ENCODE data around the gene GABRB3.

The GABRB3 gene

GRCh38 chr15:26673445-26673844 is 99.4 kb downstream of the GABRB3 start:
- DNase-seq, result no peak

- DNase-seq, result no peak
Measured at GRCh38 chr15:26670116-26670515, 102.8 kb downstream of the GABRB3 start.

DNA sequence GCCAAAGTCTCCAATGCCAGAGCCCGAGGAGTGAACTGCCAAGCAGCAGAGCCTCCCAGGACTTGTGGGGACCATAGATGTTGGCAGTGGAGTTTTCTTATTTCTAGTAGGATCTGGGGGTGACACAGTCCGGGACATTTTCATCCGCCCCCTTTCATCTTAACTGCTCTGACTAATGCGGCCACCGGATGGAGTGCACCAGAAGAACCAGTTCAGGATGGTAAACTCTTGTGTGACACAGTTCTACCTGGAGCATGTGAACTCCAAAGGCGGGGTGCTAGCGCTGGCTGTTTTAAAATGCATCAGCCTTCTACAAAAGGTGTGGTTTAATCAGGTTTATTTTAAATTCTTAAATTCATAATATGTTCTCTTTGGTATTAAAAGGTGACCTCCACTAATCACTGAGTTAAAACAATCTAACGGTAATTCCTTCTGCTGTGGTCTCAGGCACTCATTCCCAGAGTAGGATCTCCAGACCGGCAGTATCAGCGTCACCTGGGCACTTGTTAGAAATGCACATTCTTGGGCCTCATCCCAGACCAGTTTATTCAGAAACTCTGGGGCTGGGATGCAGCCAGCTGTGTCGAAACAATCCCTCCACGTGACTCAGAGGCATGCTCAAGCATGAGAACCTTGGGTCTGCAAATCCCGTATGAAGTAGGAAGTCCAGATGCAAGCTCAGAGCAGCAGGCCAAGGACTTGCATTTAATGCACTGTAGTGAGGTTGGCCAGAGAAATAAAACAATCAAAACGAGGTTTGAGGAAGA is 105.5 kb downstream of the GABRB3 start:
- DNase-seq, result no peak

GRCh38 chr15:26665957-26666791 is 106.7 kb downstream of the GABRB3 start:
- no peak for DNase-seq

GRCh38 chr15:26662283-26662682 is 110.6 kb downstream of the GABRB3 start:
- no peak for DNase-seq

GRCh38 chr15:26661748-26662147 is 111.1 kb downstream of the GABRB3 start:
- no peak for DNase-seq

DNA sequence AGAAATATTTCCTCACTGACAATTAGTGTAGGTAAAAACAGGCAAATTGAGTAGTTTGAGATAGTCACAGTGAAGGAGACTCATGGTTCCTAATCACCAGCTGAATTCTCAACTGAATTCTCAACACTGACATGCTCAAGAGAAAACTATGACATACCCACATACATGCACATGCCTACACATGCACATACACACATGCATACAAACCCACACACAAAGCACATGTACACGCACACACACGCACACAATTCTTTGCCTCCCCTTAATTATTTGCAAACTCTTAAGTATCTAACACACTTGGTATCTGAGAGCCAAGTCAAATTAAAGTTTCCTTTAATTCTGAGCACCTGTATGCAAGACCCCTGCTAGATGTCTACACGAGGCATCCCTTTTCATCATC is 111.8 kb downstream of the GABRB3 start:
- no peak for DNase-seq

- DNase-seq, result no peak
Measured at GRCh38 chr15:26660241-26660640, 112.6 kb downstream of the GABRB3 start.

- DNase-seq, result no peak
Measured at GRCh38 chr15:26658290-26658689, 114.6 kb downstream of the GABRB3 start.

DNA sequence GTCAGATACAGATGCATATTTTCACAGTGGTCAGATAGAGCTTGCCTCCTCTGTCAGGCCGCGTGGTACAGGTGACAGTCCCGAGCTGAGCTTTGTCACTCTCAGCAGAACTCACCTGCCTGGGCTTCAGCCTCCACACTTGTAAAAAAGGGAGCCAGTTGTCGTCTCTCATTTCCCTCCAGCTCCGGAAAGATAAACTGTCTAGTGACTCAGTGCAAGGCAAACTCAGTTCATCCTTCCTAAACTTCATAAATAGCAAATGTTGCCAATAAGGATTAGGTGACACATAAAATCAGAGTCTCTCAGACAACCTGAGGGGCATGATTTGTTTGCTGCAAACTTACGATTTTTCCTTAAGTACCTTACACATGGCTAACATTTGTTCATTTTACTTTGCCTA is 116.8 kb downstream of the GABRB3 start:
- DNase-seq, result no peak

- DNase-seq, result no peak
Measured at GRCh38 chr15:26651909-26652308, 121.0 kb downstream of the GABRB3 start.

- DNase-seq, result no peak
Measured at GRCh38 chr15:26648676-26649075, 124.2 kb downstream of the GABRB3 start.

- no peak for DNase-seq
Measured at GRCh38 chr15:26644948-26645347, 127.9 kb downstream of the GABRB3 start.

DNA sequence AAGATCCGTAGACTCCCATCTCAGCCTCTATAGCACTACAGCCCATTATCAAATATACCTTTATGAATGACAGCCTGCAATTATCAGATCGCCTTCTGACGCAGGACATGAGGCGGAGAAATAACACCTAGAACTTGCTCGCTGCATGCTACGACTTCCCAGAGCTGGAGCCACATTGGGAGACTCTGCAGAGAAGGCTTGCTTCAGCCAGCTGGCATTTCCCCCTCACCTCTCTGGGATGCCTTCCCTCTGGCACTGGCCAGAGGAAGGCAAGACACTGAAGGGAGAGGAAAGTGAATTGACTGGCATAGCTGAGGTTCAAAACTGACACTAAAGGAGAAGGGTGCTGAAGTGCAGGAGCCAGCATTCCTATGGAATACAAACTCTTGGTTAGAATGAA is 131.7 kb downstream of the GABRB3 start:
- DNase-seq, result no peak

DNA sequence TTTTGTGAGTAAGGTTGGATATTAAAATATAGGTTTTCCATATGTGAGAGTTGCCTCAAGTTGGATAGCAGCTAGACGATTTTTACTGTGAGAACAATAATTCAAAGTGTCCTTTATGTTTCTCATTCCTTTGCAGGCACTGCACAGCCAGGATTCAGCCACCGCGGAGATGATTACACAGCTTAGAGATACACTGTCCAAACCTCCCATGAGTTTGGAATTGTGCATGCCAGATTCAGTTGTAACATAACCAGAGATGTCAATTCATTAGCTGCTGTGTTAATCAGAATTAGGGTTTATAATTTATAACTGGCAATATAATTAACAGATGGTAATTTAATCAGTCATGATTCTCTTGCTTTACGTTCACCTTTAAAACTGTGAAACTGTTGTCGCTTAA is 132.3 kb downstream of the GABRB3 start:
- no peak for DNase-seq

DNA sequence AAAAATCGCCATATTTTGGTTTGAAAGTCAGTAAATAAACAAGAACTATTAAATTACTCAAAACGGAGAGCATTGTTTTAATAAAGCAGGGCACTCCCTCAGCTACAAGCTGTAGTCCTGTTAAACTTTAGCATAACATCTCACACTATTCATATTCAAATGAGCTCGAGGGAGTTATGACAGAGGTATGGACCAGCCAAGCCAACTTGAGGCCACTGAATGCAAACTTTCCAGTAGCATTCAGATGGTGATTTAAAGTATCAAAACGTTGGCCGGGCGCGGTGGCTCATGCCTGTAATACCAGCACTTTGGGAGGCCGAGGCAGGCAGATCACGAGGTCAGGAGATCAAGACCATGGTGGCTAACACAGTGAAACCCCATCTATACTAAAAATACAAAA is 132.9 kb downstream of the GABRB3 start:
- no peak for DNase-seq

DNA sequence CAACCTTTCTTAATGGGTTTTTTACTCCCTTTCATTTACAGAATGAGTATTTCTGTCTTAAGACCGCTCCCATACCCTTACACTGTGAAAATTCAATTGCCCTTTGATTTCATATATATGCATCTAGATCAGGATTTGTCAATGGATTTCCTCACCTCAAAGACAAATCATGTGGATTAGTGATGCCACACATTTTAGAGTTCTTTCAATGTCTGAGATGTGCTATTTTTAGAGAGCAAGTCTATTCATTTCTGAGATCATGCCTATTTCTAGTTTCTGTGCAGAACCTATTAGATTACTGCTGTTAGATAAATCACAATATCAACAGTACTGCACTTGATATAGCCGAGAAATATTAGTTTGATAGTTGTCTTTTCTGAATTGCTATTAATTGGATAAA is 137.3 kb downstream of the GABRB3 start:
- DNase-seq, result no peak

GRCh38 chr15:26635105-26635504 is 137.8 kb downstream of the GABRB3 start:
- DNase-seq, result no peak

GRCh38 chr15:26634319-26634718 is 138.5 kb downstream of the GABRB3 start:
- no peak for DNase-seq

DNA sequence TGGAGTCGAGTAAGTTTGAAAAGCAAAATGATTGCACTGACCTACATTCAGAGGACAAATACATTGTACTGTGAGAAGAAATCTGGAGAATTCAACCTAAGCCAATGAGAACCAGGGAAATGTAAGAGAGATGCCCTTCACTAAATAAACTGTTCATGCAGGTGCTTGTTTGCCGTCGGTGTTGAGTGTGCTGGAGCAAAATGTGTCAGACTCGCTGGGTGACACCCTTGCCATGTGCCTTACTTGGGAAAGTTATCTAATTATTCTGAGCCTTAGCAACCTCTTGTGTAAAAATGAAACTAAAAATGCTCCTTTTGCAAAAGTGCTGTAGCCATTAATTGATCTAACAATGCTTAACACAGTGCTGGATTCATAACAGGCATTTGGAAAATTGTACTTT is 140.4 kb downstream of the GABRB3 start:
- DNase-seq, result no peak

DNA sequence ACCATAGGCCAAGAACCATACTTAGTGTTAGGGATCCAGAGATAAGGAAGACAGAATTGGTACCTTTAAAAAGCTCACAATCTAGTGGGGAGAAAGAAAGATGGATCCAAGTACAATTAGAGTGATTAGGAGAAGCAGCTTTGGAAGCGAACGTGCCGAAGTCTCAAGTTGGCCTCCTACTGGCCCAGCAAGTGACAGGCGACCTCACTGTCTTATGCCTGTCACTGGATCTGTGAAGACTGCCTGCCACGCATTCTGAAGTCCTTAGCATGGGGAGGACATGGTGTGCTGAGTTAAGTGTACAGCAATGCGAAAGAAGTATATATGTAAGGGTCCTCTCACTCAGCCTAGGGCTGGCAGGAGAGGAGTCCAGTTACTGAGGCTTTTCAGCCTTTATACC is 141.0 kb downstream of the GABRB3 start:
- no peak for DNase-seq

- DNase-seq, result no peak
Measured at GRCh38 chr15:26630857-26631256, 142.0 kb downstream of the GABRB3 start.

DNA sequence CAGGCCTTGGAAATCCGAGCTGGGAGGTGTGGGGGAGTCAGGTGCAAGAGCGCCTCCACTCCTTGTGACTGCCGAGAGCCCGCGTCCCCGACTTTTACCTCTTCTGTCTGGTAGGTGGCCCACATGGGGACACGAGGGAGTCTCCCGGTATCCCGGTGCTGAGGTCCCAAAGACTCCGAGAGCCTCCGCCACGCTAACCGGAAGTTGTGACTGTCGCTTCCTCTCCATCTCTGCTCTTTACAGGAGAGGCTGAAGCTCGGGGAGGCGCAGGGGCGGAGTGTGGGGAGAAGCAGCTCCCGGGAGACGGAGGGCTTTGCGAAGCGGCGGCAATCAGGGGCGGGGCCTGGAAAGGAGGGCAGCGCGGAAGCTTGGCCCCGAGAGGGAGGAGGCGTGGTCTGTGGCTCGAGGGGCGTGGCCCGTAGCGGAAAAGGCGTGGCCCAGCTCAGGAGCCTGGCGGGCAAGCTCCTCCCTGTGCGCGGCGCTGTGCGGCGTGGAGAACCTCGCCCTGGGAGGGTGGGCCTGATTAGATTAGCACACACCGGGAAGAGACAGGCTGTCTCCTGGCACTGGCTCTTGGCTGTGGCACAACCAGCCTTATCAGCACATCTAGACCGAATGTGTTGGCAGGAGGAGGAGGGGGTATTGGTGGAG is 143.9 kb downstream of the GABRB3 start:
- DNase-seq, result no peak

DNA sequence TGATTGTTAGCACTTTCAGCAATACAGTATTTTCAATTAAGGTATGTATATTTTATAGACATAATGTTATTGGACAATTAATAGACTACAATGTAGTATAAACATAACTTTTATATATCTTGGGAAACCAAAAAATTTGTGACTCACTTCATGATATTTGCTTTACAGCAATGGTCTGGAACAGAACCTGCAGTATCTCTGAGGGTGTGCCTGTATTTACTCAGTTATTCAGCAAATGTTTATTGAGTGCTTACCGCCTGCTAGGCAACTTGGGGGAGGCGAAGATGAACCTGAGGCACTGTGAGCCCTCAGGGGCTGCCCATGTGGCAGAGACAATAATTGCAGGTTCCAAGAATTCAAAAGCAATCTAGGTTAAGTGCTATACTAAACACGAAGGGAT is 144.8 kb downstream of the GABRB3 start:
- DNase-seq, result no peak

Data from bone marrow (tissue), 2 donors.